NT2/D1 (cell line): ENCODE results near the gene SETDB2.

Source experiments
- SUZ12 ChIP-seq: IDR thresholded peaks from 2 replicates; pipeline ENCODE4 v1.6.1; 2011; ENCODE audit not compliant: insufficient read length, insufficient read depth; ENCODE audit errors: extremely low read depth
- YY1 ChIP-seq: IDR thresholded peaks from 2 replicates; pipeline ENCODE4 v1.6.1; 2011; ENCODE audit not compliant: insufficient read length, insufficient read depth
- ZNF274 ChIP-seq: IDR thresholded peaks from 2 replicates; pipeline ENCODE4 v1.6.1; 2011; ENCODE audit warnings: mild to moderate bottlenecking, low read depth, low read length

DNA sequence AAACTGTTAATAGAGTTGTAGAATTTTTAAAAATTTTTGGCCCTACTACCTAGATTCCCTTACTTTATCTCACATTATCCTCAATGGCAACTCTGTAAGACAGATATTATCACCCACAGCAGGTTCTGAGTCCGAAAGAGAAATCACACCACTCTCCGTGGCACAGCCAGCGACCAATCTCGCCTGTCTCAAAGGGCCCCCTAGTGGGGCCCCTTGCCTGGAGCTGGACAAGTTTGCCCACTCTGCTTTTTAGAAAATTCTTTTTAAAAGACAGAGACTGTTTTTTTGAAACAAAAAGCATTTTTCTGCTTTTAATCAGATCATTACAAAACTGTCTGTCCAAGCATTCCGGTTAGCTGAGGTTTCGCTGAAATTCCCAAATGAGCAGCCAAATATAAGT lies 73.4 kb downstream of the SETDB2 start:
- TF ChIP-seq YY1 (no peak), ZNF274 (no peak), SUZ12 (no peak)
